Astrocyte (in vitro differentiated cells and primary cell): Measurements from ENCODE around the gene MYO1E. TPM values are rescaled to one million over a fixed set of nuclear protein-coding genes. Genes with fewer than 3 reads are reported as not detected.
A peak's percentile ranks its signal among the peaks of the same experiment; 100 is the strongest.

ENCODE experiments used
- DNase-seq: peaks from one replicate; pipeline ENCODE4 v3.0.0-alpha.2; 2010; ENCODE audit warnings: low read depth
- FAIRE-seq: peaks from 2 replicates; lab custom pipeline; 2011; peaks lifted over from hg19 to GRCh38; lab: Jason Lieb, UNC
- H2AFZ ChIP-seq: 2 replicates; pipeline ENCODE4 v1.6.0; 2012; ENCODE audit warnings: low read depth, low read length, inconsistent platforms
- H3K27ac ChIP-seq: 2 replicates; pipeline ENCODE4 v1.5.1; 2011; ENCODE audit warnings: low read depth, low read length, inconsistent platforms
- H3K27me3 ChIP-seq: 2 replicates; pipeline ENCODE4 v1.6.0; 2011; ENCODE audit warnings: low read length, inconsistent platforms; ENCODE audit not compliant: insufficient read depth
- H3K36me3 ChIP-seq: 2 replicates; pipeline ENCODE4 v1.5.1; 2011; ENCODE audit warnings: low read length, inconsistent platforms; ENCODE audit not compliant: insufficient read depth
- H3K4me1 ChIP-seq: 2 replicates; pipeline ENCODE4 v1.5.1; 2011; ENCODE audit warnings: low read length, inconsistent platforms; ENCODE audit not compliant: insufficient read depth
- H3K4me2 ChIP-seq: 2 replicates; pipeline ENCODE4 v1.6.0; 2012; ENCODE audit warnings: low read length, inconsistent platforms
- H3K4me3 ChIP-seq: 2 replicates; pipeline ENCODE4 v1.5.1; 2011; ENCODE audit warnings: low read depth, mild to moderate bottlenecking, low read length, inconsistent platforms; ENCODE audit not compliant: insufficient read depth
- H3K79me2 ChIP-seq: 2 replicates; pipeline ENCODE4 v1.6.0; 2012; ENCODE audit warnings: mild to moderate bottlenecking, low read length, inconsistent platforms; ENCODE audit not compliant: insufficient read depth
- H3K9ac ChIP-seq: 2 replicates; pipeline ENCODE4 v1.6.0; 2012; ENCODE audit warnings: mild to moderate bottlenecking, low read length, inconsistent platforms
- H3K9me3 ChIP-seq: 2 replicates; pipeline ENCODE4 v1.5.1; 2012; ENCODE audit warnings: low read depth, mild to moderate bottlenecking, low read length, inconsistent platforms; ENCODE audit not compliant: insufficient read depth
- H4K20me1 ChIP-seq: 2 replicates; pipeline ENCODE4 v1.6.0; 2012; ENCODE audit warnings: low read length, inconsistent platforms; ENCODE audit not compliant: insufficient read depth
- H3K27ac Mint-ChIP-seq: one replicate; pipeline ENCODE4 v1.8.0; 2021; ENCODE audit warnings: mild to moderate bottlenecking, mixed read lengths; ENCODE audit not compliant: unreplicated experiment
- H3K27me3 Mint-ChIP-seq: one replicate; pipeline ENCODE4 v1.8.0; 2021; ENCODE audit warnings: low read depth, mixed read lengths; ENCODE audit not compliant: unreplicated experiment
- H3K36me3 Mint-ChIP-seq: one replicate; pipeline ENCODE4 v1.8.0; 2021; ENCODE audit warnings: low read depth, mixed read lengths; ENCODE audit not compliant: unreplicated experiment
- H3K4me1 Mint-ChIP-seq: one replicate; pipeline ENCODE4 v1.8.0; 2021; ENCODE audit warnings: low read depth, mixed read lengths; ENCODE audit not compliant: unreplicated experiment
- H3K4me3 Mint-ChIP-seq: one replicate; pipeline ENCODE4 v1.8.0; 2021; ENCODE audit warnings: mild to moderate bottlenecking, moderate library complexity, mixed read lengths; ENCODE audit not compliant: unreplicated experiment
- H3K9me3 Mint-ChIP-seq: one replicate; pipeline ENCODE4 v1.8.0; 2021; ENCODE audit warnings: mild to moderate bottlenecking, mixed read lengths; ENCODE audit not compliant: unreplicated experiment
- EZH2 ChIP-seq: IDR thresholded peaks from 2 replicates; pipeline ENCODE4 v1.6.1; 2012; ENCODE audit warnings: mild to moderate bottlenecking, low read length, inconsistent platforms; ENCODE audit not compliant: insufficient read depth
- total RNA-seq: library from RNA; stranded (reverse); gene quantifications from 2 replicates; pipeline ENCODE4 v1.2.1, GENCODE V29; 2021
- TF ChIP-seq, protein P1 (sequence below): IDR thresholded peaks from 2 replicates; pipeline ENCODE4 v1.5.1; 2011; ENCODE audit warnings: low read depth, mild to moderate bottlenecking, inconsistent platforms, low read length, moderate library complexity; ENCODE audit not compliant: insufficient read depth

Gene MYO1E
- total RNA-seq, 1 donor from 2014 or later = 227 TPM

DNA sequence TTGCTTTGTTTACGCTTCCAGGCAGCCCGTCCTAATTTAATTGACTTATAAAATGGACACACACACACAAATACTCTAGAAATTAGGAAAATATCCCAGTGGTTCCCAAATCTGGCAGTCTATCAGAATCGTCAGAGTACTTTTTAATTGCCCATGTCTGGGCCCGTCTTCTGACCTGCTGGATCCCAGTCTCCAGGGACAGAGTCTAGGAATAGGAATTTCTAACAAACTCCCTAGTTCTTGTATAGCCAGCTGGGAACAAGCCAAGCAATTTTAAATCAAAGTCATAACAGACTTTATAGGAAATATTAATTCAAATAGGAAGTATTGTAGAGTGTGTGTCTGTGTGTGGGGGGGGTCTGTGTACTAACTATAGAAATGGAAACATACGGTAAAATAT lies 132.6 kb downstream of the MYO1E start:
- DNase-seq (no peak), FAIRE-seq (no peak)
- no peaks in the 10 kb centered on the region for H3K9me3 ChIP-seq
- peaks cover 5% of the 10 kb centered on the region for H3K36me3 ChIP-seq
- Mint-ChIP-seq H3K4me1 (peaks cover 8% of the 10 kb centered on the region), H3K9me3 (no peaks in the 10 kb centered on the region), H3K4me3 (no peak overlapping the region), H3K27me3 (no peaks in the 10 kb centered on the region), H3K36me3 (peaks cover 31% of the 10 kb centered on the region), H3K27ac (no peak overlapping the region)
- H3K4me2 ChIP-seq = no peak overlapping the region
- H3K27ac ChIP-seq = no peak overlapping the region
- no peak overlapping the region for H2AFZ ChIP-seq
- peaks cover 17% of the 10 kb centered on the region for H3K79me2 ChIP-seq
- H3K9ac ChIP-seq = no peak overlapping the region
- TF ChIP-seq, protein P1, sequence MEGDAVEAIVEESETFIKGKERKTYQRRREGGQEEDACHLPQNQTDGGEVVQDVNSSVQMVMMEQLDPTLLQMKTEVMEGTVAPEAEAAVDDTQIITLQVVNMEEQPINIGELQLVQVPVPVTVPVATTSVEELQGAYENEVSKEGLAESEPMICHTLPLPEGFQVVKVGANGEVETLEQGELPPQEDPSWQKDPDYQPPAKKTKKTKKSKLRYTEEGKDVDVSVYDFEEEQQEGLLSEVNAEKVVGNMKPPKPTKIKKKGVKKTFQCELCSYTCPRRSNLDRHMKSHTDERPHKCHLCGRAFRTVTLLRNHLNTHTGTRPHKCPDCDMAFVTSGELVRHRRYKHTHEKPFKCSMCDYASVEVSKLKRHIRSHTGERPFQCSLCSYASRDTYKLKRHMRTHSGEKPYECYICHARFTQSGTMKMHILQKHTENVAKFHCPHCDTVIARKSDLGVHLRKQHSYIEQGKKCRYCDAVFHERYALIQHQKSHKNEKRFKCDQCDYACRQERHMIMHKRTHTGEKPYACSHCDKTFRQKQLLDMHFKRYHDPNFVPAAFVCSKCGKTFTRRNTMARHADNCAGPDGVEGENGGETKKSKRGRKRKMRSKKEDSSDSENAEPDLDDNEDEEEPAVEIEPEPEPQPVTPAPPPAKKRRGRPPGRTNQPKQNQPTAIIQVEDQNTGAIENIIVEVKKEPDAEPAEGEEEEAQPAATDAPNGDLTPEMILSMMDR = no peak
- TF ChIP-seq EZH2 = no peak
- H3K4me3 ChIP-seq = no peak overlapping the region
- peaks cover 5% of the 10 kb centered on the region for H4K20me1 ChIP-seq
- H3K27me3 ChIP-seq = no peaks in the 10 kb centered on the region
- H3K4me1 ChIP-seq = peaks cover 7% of the 10 kb centered on the region

DNA sequence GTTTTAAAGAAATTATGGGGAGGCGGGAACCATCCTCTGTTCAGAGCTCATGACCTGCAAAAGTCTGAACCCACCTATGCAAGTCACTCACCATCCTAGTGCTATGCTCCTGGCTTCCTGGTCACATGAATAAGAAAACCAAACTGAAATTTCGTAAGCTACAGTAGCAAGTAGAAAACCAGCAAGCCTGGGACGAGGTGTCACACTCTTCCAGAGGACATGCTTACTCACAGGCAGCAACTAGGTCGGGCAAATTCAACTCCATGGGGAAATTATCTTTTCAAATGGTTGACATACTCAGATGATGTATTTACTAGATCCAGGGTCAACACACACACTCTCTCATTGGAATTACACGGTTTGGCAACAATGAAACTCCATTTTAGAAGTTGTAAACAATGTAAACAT lies 134.7 kb downstream of the MYO1E start:
- peaks cover 19% of the 10 kb centered on the region for H3K36me3 Mint-ChIP-seq
- no peak overlapping the region for H3K9ac ChIP-seq
- H3K4me2 ChIP-seq = no peak overlapping the region
- peaks cover 1% of the 10 kb centered on the region for H3K9me3 Mint-ChIP-seq
- DNase-seq (no peak), FAIRE-seq (no peak)
- no peak overlapping the region for H3K27ac ChIP-seq
- no peaks in the 10 kb centered on the region for H3K27me3 ChIP-seq
- peaks cover 10% of the 10 kb centered on the region for H3K4me1 ChIP-seq
- no peaks in the 10 kb centered on the region for H3K27me3 Mint-ChIP-seq
- H3K4me3 ChIP-seq = no peak overlapping the region
- no peak overlapping the region for H2AFZ ChIP-seq
- no peak overlapping the region for H3K4me3 Mint-ChIP-seq
- peaks cover 19% of the 10 kb centered on the region for H3K79me2 ChIP-seq
- no peaks in the 10 kb centered on the region for H3K9me3 ChIP-seq
- no peak for TF ChIP-seq EZH2
- TF ChIP-seq, protein P1 = no peak
- peaks cover 5% of the 10 kb centered on the region for H3K4me1 Mint-ChIP-seq
- no peak overlapping the region for H3K27ac Mint-ChIP-seq
- H3K36me3 ChIP-seq = peaks cover 3% of the 10 kb centered on the region
- H4K20me1 ChIP-seq = no peaks in the 10 kb centered on the region

DNA sequence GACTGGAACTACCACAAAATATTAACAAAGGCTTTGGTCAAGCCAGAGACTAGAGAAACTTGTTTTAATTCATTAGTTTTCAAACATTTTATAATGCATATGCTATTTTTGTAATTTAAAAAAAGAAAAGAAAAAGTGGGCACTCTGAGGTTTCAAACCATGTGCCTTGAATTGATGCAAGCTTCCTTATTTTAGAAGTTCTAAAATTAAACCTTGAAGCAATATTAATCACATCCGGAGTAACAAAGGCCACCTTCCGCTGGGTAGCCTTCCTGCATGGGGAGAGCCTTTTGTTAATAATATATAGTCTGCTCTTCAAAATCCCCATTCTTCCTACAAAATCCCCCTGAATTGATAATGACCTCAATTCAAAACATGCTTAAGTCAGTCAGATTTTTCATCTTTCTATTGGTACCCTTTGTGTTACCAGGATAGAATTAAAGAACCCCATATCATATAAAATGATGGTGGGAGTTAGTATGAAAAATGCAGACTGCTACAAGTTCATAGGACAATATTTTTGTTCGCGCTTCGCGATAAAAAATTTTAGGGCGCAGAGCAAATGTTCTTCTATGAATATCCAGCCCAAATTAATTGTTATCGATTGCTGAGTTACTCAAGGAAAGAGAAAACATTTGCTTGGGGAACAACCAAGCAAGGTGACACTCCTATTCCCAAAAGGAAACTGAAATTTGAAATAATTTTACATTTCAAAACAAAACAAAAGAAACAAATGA lies 135.4 kb downstream of the MYO1E start:
- Mint-ChIP-seq H3K27ac (no peak overlapping the region), H3K9me3 (peaks cover 1% of the 10 kb centered on the region), H3K36me3 (peaks cover 16% of the 10 kb centered on the region), H3K27me3 (no peaks in the 10 kb centered on the region), H3K4me1 (peaks cover 11% of the 10 kb centered on the region), H3K4me3 (no peak overlapping the region)
- no peak overlapping the region for H2AFZ ChIP-seq
- H3K4me2 ChIP-seq = peak overlapping the region; percentile 2
- H3K9me3 ChIP-seq = no peaks in the 10 kb centered on the region
- H3K79me2 ChIP-seq = peaks cover 19% of the 10 kb centered on the region
- peaks cover 3% of the 10 kb centered on the region for H3K36me3 ChIP-seq
- peaks cover under 1% of the 10 kb centered on the region for H4K20me1 ChIP-seq
- DNase-seq (no peak), FAIRE-seq (no peak)
- H3K9ac ChIP-seq = no peak overlapping the region
- H3K27ac ChIP-seq = no peak overlapping the region
- no peak overlapping the region for H3K4me3 ChIP-seq
- TF ChIP-seq EZH2 = no peak
- TF ChIP-seq, protein P1 = no peak
- no peaks in the 10 kb centered on the region for H3K27me3 ChIP-seq
- H3K4me1 ChIP-seq = peaks cover 16% of the 10 kb centered on the region
